ENCODE measurements around the gene DOCK1.

GRCh38 chr10:127028556-127028955 is 123.3 kb downstream of the DOCK1 start:
- TF ChIP-seq CTCF (IDR thresholded peaks at IDR 0.05; ENCODE audit: low read length): no peak
- no peak for TF ChIP-seq EZH2phosphoT487 (IDR thresholded peaks at IDR 0.05; ENCODE audit: low read length)

Data from MM.1S (cell line).